HG02610 (cell line): Measurements from ENCODE around the gene BTNL8.
"Not testable (repeated sequence)": the region's sequence is repeated elsewhere in the genome, so short reads cannot be mapped to it uniquely, and the experiment has no call there.

Experiments used
- ATAC-seq: cut with Tn5 transposase; IDR thresholded peaks from one replicate; pipeline ENCODE4 v1.9.1; 2021; ENCODE audit warnings: mild to moderate bottlenecking, moderate library complexity; ENCODE audit not compliant: unreplicated experiment

Gene BTNL8

GRCh38 chr5:180874804-180875582 is 24.0 kb upstream of the BTNL8 start:
- no peak for ATAC-seq

DNA sequence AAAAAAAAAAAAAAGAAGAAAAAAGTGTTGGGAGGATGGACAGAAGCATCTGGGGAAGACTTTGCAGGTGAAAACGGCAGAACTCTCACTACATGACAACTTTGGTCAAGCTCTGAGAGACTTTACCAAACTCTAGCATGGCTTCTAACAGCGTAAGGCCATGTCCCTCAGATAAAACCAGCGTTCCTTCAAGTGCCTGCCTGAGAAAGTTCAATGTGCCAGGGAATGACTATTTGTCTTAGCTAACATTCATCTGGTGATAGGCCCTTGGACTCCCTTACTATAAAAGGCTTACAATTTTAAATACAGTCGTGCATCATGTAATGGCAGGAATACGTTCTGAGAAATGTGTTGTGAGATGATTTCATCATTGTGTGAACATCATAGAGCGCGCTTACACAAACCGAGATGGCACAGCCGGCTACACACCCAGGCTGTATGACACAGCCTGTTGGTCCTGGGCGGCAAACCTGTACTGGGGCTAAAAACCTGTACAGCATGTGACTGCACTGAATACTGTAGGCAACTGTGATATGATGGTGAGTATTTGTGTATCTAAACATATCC is 23.0 kb upstream of the BTNL8 start:
- ATAC-seq: no peak

DNA sequence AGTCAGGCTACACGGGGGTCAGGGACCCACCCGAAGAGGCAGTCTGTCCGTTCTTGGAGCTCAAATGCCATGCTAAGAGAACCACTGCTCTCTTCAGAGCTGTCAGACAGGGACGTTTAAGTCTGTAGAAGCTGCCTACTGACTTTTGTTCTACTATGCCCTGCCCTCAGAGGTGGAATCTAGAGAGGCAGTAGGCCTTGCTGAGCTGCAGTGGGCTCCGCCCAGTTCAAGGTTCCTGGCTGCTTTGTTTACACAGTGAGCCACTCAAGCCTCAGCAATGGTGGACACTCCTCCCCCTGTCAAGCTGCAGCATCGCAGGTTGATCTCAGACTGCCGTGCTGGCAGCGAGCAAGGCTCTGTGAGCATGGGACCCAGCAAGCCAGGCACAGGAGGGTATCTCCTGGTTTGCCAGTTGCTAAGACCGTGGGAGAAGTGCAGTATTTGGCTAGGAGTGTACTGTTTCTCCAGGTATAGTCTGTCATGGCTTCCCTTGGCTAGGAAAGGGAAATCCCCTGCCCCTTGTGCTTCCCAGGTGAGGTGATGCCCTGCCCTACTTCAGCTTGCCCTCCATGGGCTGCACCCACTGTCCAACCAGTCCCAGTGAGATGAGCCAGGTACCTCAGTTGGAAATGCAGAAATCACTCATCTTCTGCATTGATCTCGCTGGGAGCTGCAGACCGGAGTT is 13.0 kb upstream of the BTNL8 start:
- not testable (repeated sequence) for ATAC-seq

GRCh38 chr5:180889381-180889780 is 9.6 kb upstream of the BTNL8 start:
- ATAC-seq: no peak

- not testable (repeated sequence) for ATAC-seq
Measured at GRCh38 chr5:180895330-180895729, 3.6 kb upstream of the BTNL8 start.

DNA sequence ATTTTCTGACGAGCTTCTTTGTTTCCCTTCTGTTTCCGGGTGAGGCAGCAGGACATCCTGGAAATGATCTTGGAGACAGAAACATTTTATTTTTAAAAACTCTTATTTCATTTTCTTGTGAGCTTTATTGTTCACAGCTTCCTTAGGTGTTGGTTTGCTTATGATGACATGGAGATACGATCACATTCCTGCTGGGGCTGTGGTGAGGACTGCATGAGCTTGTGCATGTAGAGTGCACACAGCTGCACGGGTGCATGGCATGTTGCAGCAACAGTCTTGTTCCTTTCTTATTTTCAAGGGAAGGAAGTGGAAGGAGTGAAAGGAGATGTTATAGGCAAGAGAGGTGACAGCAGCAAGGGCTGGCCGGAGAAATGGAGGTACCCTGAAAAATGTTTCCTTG is 1.2 kb downstream of the BTNL8 start:
- no peak for ATAC-seq

GRCh38 chr5:180901319-180902009 is 2.5 kb downstream of the BTNL8 start:
- ATAC-seq: no peak

GRCh38 chr5:180908400-180908799 is 9.4 kb downstream of the BTNL8 start:
- no peak for ATAC-seq

DNA sequence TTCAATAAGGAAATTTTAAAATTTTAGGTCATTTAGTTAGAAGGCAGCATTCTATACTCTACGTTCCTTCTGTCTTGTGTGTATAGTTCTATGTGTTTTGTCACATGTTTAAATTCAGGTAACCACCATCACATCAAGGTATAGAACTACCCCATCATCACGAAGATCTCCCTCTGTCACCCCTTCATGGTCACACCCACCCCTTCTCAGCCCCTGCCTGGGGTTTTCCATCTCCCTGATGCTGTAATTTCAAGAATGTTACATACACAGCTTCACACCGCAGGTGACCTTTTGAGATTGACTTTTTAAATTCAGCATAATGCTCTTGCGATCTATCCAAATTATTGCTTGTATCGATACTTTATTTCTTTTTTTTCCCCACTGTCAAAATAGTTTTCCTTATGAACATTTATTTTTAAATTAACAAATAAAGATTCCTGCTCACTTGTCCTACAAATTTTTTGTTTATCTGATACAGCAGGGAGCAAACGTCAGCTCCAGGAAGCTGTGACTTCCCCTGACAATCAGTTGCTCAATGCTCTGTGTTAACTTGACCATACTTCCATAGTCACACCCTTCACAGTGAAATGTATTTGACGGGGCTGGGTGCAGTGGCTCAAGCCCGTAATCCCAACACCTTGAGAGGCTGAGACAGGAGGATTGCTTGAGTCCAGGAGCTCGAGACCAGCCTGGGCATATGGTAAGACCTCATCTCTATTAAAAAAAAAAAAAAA is 10.2 kb downstream of the BTNL8 start:
- ATAC-seq: no peak

DNA sequence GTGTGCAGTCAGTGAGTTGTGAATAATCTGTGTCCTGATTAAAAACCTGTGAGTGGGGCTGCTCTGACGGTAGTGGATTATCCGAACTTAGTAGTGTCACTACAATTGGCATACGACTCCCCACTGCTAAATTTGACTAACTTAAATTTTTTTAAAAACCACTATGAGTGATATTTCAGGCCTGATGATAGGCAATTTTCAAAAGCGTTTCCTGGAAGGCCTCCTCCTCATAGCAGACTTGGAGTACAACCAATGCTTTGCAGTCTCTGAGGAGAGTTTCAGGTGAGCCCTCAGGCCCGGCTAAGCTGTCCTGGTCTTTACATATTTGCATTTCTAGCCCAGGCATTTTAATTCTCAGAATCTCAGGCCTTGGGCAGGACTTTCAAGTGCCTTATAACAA is 10.8 kb downstream of the BTNL8 start:
- ATAC-seq: no peak

GRCh38 chr5:180910182-180910581 is 11.2 kb downstream of the BTNL8 start:
- no peak for ATAC-seq

DNA sequence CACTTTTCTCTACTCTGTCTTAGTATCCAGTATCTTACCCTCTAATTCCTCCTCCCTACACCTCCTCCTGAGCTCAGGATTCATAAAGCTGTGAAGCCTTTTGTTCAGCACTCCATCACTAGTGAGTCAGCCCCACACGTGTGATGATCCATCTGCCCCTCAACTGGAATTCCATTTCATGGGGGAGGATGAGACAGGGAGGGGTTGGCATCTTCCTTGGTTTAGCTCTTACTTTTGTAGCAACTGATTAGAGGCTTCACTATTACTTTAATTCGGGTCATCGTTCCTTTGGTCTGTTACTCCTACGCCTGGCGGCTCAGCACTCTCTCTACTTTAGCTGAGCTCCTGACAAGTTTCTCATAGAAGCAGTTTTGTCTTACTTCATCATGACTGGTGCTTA is 11.8 kb downstream of the BTNL8 start:
- ATAC-seq: no peak

GRCh38 chr5:180914646-180915045 is 15.7 kb downstream of the BTNL8 start:
- ATAC-seq: no peak

DNA sequence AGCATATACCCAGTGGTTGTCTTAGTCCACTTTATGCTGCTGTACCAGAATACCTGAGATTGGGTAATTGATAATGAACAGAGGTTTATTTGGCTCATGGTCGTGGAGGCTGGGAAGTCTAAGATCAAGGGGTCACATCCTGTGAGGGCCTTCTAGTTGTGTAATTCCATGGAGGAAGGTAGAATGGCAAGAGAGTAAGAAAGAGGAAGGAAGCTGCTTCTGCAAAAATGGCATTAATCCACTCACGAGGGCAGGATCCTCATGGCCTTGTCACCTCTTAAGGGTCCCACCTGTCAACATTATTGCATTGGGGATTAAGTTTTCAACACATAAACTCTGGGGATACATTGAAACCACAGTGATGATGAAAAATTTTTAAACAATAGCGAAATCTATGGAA is 17.0 kb downstream of the BTNL8 start:
- ATAC-seq: no peak

GRCh38 chr5:180918380-180918779 is 19.4 kb downstream of the BTNL8 start:
- no peak for ATAC-seq

DNA sequence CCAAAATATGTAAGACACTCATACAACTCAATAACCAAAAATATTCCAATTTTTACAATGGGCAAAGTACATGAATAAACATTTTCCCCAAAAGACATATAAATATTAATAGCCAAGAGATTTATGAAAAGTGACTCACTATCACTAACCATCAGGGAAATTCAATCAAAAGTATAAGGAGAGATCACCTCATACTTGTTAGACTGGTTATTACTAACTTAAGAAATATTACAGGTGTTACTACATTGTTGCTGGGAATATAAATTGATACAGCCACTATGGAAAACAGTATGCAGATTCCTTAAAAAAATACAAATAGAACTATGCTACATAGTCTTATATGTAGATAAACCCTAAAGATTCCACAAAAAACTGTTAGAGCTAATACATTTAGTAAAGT is 21.8 kb downstream of the BTNL8 start:
- ATAC-seq: no peak

DNA sequence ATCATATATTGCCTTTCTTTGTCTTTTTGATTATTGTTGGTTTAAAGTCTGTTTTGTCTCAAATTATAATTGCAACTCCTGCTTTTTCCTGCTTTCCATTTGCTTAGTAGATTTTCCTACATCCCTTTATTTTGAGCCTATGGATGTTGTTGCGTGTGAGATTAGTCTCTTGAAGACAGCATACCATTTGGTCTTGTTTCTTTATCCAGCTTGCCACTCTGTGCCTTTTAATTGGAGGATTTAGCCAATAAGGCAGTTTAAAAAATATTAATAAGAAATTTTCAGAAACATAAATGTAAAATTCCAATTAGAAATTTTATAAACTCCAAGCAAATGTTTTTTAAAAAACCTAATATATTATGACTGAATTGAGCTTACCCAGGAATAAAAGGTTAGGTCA is 24.0 kb downstream of the BTNL8 start:
- no peak for ATAC-seq

GRCh38 chr5:180932660-180933059 is 33.7 kb downstream of the BTNL8 start:
- ATAC-seq: no peak

DNA sequence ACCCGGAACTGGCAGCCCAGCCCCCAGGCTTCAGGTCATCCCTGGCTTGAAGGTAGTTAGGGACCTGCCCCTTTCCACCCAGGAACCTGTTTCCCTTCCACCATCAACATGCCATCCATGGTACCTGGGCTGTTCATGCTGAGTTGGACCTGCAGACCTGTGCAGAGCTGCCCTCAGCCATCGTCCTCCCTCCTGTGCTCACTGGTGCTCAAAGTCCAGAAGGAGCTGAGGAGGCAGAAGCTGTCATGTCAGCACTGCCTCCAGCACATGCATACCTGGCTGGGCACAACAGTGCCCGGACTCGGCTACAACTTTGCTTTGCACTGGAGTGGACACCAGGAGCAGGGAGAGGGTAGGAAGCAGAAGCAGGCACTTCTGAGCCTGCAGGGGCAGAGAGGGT is 36.2 kb downstream of the BTNL8 start:
- ATAC-seq: no peak

GRCh38 chr5:180938294-180938693 is 39.3 kb downstream of the BTNL8 start:
- ATAC-seq: no peak
